Skeletal muscle tissue (tissue), 4 donors: ENCODE measurements around the gene RASA3. TPM values are rescaled to one million over a fixed set of nuclear protein-coding genes. Genes with fewer than 3 reads are reported as not detected.
"Not testable (repeated sequence)": the region's sequence is repeated elsewhere in the genome, so short reads cannot be mapped to it uniquely, and the experiment has no call there.

ENCODE experiments used
- H3K27ac ChIP-seq: one replicate; pipeline ENCODE4 v1.7.0; 2013; ENCODE audit warnings: mild to moderate bottlenecking, low read depth, low read length, inconsistent platforms
- H3K27me3 ChIP-seq, 3 donors: one replicate each; pipeline ENCODE4 v1.7.0; 2013; ENCODE audit warnings: low read length in 3 of 3; ENCODE audit not compliant: control insufficient read depth in 3 of 3, insufficient read depth in 3 of 3
- H3K36me3 ChIP-seq, 3 donors: one replicate each; pipeline ENCODE4 v1.7.0; 2013; ENCODE audit warnings: low read length in 3 of 3; ENCODE audit not compliant: control insufficient read depth in 3 of 3, insufficient read depth in 3 of 3
- H3K4me1 ChIP-seq, 3 donors: one replicate each; pipeline ENCODE4 v1.7.0; 2013; ENCODE audit warnings: low read length in 3 of 3, mild to moderate bottlenecking in 3 of 3; ENCODE audit not compliant: control insufficient read depth in 3 of 3, insufficient read depth in 3 of 3
- H3K4me3 ChIP-seq, 3 donors: one replicate each; pipeline ENCODE4 v1.7.0; 2013; ENCODE audit warnings: low read length in 3 of 3
- H3K9ac ChIP-seq, 3 donors: one replicate each; pipeline ENCODE4 v1.7.0; 2013; ENCODE audit warnings: low read length in 3 of 3, mild to moderate bottlenecking in 3 of 3, moderate library complexity in 2 of 3, low read depth in 1 of 3
- H3K9me3 ChIP-seq, 3 donors: one replicate each; pipeline ENCODE4 v1.7.0; 2013; ENCODE audit warnings: low read length in 3 of 3; ENCODE audit not compliant: control insufficient read depth in 3 of 3
- total RNA-seq: library from RNA; depleted of rRNA; stranded (reverse); fragments of >200 nt; gene quantifications from one replicate; pipeline ENCODE4 v1.2.3, GENCODE V29; 2014
- donor health status: Osteomylitis.

RASA3 gene
- total RNA-seq, 1 donor from 2014 or later: 14.1 TPM

DNA sequence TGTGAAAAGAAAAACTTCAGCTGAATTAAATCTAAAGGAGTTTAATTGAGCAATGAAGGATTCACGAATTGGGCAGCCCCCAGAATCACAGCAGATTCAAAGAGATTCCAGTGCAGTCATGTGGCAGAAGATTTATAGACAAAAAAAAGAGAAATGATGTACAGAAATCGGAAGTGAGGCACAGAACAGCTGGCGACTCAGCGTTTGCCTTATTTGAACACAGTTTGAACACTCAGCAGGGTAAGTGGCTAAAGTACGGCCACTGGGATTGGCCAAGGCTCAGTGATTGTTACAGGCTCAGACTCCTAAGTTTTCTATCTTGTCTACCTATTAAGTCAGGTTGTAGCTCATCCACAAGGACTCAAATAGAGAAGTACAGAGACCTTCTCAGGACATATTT is 35.0 kb upstream of the RASA3 start:
- peaks cover 16 to 19% (median 16%) of the 10 kb centered on the region in 3 donors for H3K4me1 ChIP-seq
- peaks cover 1 to 12% (median 3%) of the 10 kb centered on the region in 3 donors for H3K27me3 ChIP-seq
- H3K36me3 ChIP-seq: no peaks in the 10 kb centered on the region
- H3K9me3 ChIP-seq: no peaks in the 10 kb centered on the region
- no peak overlapping the region for H3K9ac ChIP-seq
- no peak overlapping the region for H3K4me3 ChIP-seq
- no peak overlapping the region for H3K27ac ChIP-seq

DNA sequence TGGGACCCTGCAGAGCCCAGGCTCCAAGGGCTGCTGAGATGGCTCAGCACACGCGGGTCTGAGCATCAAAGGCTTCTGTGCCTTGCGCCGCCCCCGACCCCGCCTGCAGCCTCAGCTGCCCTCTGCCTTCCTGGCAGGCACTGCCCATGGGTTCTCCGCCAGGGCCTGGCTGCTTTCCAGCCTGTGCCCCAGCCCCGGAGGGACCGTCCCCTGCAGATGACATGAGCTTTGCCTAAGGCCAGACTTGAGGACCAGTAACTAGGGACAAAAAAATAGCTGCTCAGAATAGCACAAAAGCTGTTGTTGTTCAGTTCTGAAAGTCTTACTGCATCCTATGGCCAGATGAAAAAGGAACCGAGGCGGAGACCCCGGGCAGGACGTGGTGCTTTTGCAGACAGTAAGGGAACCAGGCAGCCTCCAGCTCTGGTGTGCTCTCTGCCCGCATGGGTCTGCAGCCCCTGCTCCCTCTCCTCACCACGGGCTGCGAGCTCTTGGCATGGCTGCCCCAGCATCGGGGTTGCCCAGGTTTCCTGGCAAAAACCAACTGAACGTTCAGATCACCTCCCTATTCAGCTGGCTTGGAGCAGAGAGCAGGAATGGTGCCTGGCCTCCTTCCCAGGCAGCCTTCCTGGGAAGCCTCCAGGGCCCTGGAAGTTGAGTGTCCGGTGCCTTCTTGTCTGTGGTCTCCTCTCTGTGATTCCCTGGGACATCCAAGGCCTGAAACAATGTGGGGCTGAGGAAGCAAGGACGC is 34.1 kb upstream of the RASA3 start:
- Histone ChIP-seq H3K36me3 (no peaks in the 10 kb centered on the region), H3K9ac (peak overlapping the region in 2 of 3 donors; percentile 20 to 69), H3K4me1 (peaks cover 22 to 26% (median 23%) of the 10 kb centered on the region in 3 donors), H3K4me3 (peak overlapping the region; percentile 48 to 63 (median 52)), H3K27me3 (peaks cover 3 to 20% (median 8%) of the 10 kb centered on the region in 3 donors), H3K27ac (peak overlapping the region; percentile 31), H3K9me3 (no peaks in the 10 kb centered on the region)

DNA sequence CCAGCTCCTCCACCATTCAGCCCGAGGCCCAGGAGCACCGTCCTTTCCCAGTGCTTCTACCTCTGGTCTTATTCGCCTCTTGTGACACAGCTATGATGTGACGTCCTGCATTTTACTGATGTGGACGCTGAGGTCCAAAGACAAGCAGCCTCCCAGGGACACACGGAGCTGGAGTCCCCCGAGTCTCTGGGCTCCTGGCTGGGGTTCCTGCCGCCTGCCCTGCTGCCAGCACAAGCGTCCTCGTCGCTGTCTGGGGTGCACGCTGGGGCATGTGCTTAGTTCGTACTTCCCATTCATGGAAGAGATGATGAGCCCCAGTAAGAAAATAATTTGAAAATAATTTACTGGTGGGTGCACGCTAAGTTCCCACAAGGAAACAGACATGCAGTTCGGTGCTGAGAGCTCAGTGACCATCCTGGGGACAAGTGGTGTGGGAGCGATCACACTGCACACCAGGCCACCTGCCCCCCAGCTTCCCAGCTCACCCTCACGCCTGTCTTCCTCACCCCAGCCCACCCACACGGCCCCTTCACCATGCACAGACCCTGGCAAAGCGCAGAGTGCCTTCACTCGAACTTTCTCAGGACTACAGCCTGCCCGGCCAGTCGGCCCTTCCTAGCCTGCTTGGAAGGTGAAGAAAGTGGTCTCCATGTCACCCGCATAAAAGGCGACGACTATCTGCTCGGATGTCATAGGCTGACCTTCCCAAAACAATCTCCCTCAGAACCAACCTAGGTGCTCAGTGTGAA is 32.4 kb upstream of the RASA3 start:
- Histone ChIP-seq H3K9me3 (no peaks in the 10 kb centered on the region), H3K4me1 (peaks cover 22 to 26% (median 23%) of the 10 kb centered on the region in 3 donors), H3K9ac (no peak overlapping the region), H3K4me3 (no peak overlapping the region), H3K36me3 (no peaks in the 10 kb centered on the region), H3K27ac (no peak overlapping the region), H3K27me3 (peaks cover 3 to 26% (median 8%) of the 10 kb centered on the region in 3 donors)

DNA sequence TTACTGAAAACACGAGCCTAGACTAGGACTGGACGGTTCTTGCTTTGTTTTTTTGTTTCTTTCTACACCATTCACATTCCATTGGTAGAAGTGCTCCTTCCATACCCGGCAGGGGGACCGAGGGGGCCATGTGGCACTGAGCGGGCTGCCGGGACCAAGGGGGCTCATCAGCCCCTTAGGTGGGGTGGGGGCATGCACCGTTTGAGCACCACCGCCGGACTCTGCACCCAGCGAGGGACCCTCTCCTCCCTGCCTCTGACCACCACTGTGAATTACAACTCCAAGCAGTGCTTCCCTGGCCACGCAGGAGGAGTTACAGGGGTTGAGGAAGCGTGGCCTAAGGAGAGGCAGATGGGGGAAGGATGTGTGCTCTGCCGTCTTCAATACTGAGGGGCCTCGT is 31.6 kb upstream of the RASA3 start:
- H3K36me3 ChIP-seq: no peaks in the 10 kb centered on the region
- no peak overlapping the region for H3K9ac ChIP-seq
- peaks cover 22 to 26% (median 23%) of the 10 kb centered on the region in 3 donors for H3K4me1 ChIP-seq
- no peaks in the 10 kb centered on the region for H3K9me3 ChIP-seq
- H3K4me3 ChIP-seq: no peak overlapping the region
- H3K27me3 ChIP-seq: peaks cover 3 to 26% (median 8%) of the 10 kb centered on the region in 3 donors
- no peak overlapping the region for H3K27ac ChIP-seq

DNA sequence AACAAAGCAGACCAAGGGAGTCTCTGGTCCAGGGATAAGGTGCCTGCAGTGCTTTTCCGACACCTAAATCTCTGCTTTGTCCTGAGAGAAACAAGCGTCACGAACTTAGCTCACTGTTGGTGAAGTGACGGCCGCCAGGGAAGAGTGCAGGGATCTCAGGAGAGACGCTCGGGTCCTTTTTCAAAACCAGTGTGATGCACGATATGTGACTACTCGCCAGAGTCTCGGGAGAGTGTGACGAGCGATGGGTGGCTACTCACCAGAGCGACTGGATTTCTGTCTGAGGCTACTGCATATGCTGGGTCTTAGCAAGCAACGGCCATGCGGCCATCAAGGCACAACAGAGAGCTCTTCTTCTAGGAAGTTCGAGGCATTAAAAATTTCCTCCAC is 30.1 kb upstream of the RASA3 start:
- peaks cover 22 to 26% (median 23%) of the 10 kb centered on the region in 3 donors for H3K4me1 ChIP-seq
- H3K4me3 ChIP-seq: no peak overlapping the region
- no peak overlapping the region for H3K27ac ChIP-seq
- no peaks in the 10 kb centered on the region for H3K9me3 ChIP-seq
- no peak overlapping the region for H3K9ac ChIP-seq
- H3K27me3 ChIP-seq: peaks cover 3 to 30% (median 8%) of the 10 kb centered on the region in 3 donors
- H3K36me3 ChIP-seq: no peaks in the 10 kb centered on the region

DNA sequence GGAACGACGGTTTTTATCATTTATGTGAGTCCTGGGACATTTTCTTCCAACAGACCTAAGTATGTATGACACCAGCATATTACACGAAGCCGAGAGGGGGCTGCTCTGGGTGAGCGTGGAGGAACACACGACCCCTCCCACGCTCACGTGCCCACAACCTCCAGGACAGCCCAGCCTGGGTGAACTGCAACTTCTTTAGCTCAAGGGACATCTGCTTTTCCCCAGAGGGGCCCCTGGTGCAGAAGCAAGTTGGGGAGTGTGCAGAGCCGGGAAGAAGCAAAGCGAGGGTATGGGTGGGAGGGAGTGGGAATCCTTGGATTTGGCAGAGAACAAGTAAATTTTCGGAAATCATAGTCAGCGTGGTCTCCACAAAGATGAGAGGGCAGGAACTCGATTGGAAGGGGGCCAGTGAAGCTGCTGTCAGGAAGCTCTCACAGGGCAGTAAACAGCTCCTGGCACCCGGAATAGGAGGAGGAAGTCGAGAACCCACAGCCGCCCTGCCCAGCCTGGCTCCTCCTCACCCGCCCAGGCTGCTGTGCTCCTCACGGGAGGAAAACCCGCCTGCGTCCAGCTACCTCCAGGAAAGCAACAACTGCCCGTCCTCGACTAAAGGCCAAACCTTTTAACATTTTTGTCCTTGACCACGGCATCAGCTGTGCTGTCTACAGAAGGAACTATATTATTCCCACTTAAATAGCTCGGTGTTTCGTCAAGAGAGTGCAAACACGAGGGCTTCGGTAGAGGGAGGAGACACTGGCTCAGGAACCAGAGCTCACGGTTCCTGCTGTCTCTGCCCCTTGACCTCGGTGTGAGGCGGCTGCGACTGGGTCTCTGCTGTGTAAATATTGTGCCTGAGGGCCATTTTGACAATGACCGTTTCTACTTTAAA is 29.5 kb upstream of the RASA3 start:
- Histone ChIP-seq H3K9me3 (no peaks in the 10 kb centered on the region), H3K36me3 (no peaks in the 10 kb centered on the region), H3K9ac (peak overlapping the region in 1 of 3 donors; percentile 24), H3K4me1 (peaks cover 17 to 23% (median 19%) of the 10 kb centered on the region in 3 donors), H3K27me3 (peaks cover 3 to 30% (median 8%) of the 10 kb centered on the region in 3 donors), H3K27ac (no peak overlapping the region), H3K4me3 (no peak overlapping the region)

DNA sequence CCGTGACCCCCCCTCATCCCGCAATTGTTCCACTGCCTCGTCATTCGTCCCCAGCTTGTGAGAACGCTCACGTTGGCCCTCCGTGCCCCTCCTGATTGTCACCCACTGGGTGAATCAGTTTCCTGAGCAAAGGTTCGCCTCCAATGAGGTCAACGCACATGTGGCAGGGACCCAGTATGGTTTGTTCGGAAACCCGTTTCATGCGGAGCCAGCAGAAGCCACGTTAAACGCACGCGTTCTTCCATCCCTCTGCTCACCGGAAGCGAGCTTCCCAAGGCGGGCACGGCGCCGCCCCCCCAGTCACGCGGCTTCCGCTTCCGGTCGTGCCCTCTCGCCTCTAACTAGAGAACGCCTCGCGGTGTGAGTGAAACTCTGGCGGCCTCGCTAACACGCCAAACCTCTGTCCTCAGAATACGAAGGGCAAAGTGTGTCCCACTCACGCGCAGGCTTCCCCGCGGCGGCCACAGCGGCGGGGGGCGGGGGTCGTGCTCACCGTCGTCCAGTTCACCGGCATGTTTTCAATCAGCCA is 28.7 kb upstream of the RASA3 start:
- H3K4me3 ChIP-seq: no peak overlapping the region
- H3K9me3 ChIP-seq: no peaks in the 10 kb centered on the region
- H3K27me3 ChIP-seq: peaks cover 3 to 30% (median 8%) of the 10 kb centered on the region in 3 donors
- peaks cover 9 to 15% (median 11%) of the 10 kb centered on the region in 3 donors for H3K4me1 ChIP-seq
- H3K27ac ChIP-seq: no peak overlapping the region
- H3K36me3 ChIP-seq: no peaks in the 10 kb centered on the region
- no peak overlapping the region for H3K9ac ChIP-seq

DNA sequence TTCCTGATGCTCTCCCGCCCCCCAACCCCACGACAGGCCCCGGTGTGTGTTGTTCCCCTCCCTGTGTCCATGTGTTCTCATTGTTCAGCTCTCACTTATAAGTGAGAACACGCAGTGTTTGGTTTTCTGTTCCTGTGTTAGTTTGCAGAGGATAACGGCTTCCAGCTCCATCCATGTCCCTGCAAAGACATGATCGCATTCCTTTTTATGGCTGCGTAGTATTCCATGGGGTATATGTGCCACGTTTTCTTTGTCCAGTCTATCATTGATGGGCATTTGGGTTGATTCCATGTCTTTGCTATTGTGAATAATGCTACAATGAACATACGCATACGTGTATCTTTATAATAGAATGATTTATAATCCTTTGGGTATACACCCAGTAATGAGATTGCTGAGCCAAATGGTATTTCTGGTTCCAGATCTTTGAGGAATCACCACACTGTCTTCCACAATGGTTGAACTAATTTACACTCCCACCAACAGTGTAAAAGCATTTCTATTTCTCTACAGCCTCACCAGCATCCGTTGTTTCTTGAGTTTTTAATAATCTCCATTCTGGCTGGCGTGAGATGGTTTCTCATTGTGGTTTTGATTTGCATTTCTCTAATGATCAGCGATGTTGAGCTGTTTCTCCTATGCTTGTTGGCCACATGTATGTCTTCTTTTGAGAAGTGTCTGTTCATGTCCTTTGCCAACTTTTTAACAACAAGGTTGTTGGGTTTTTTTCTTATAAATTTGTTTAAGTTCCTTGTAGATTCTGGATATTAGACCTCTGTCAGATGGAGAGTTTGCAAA is 26.6 kb upstream of the RASA3 start:
- H3K9me3 ChIP-seq, H3K36me3 ChIP-seq, H3K4me1 ChIP-seq, H3K9ac ChIP-seq, H3K4me3 ChIP-seq, H3K27ac ChIP-seq: not testable (repeated sequence)
- H3K27me3 ChIP-seq: peaks cover 3 to 28% (median 8%) of the 10 kb centered on the region in 3 donors
